Endothelial cell of umbilical vein (primary cell): ENCODE measurements around the gene RNF175. TPM values are rescaled to one million over a fixed set of nuclear protein-coding genes. Genes with fewer than 3 reads are reported as not detected.
A peak's percentile ranks its signal among the peaks of the same experiment; 100 is the strongest.

Experiments used
- BruUV-seq: library from RNA; stranded (reverse); fragments of 400-500 nt; replicated peaks from 2 replicates; lab custom pipeline; 2021; lab: Mats Ljungman, UMichigan
- CTCF ChIA-PET: fragments of 300-600, 350-600 bp; sonication (Branson Sonifier 250); formaldehyde crosslinking; loops from one replicate; lab custom pipeline; 2021; ENCODE audit warnings: antibody characterized with exemption, inconsistent platforms; lab: Charles Lee
- POLR2A ChIA-PET: fragments of 300-600, 350-600 bp; sonication (Branson Sonifier 250); formaldehyde crosslinking; loops from one replicate; lab custom pipeline; 2021; ENCODE audit warnings: antibody characterized with exemption, inconsistent platforms; lab: Charles Lee
- DNase-seq: peaks from one replicate; pipeline ENCODE4 v3.0.0-alpha.2; 2011; ENCODE audit warnings: low read depth, low spot score
- FAIRE-seq: peaks from 2 replicates; lab custom pipeline; 2011; peaks lifted over from hg19 to GRCh38; lab: Jason Lieb, UNC
- H2AFZ ChIP-seq: 2 replicates; pipeline ENCODE4 v1.6.0; 2012; ENCODE audit warnings: low read depth, low read length, control low read depth, inconsistent platforms
- H3K27ac ChIP-seq: 2 replicates; pipeline ENCODE4 v1.5.1; 2011; ENCODE audit warnings: low read depth, mild to moderate bottlenecking, control low read depth, low read length, moderate library complexity; ENCODE audit not compliant: insufficient read depth
- H3K27me3 ChIP-seq, 2 experiments: 2 replicates each; pipeline versions ENCODE4 v1.6.0 to v1.6.1; 2011; ENCODE audit warnings: low read length in 2 of 2, mixed read lengths in 1 of 2; ENCODE audit not compliant: control insufficient read depth in 2 of 2, insufficient read depth in 2 of 2
- H3K36me3 ChIP-seq, 2 experiments: 2 replicates in 1 of 2; 3 replicates in 1 of 2; pipeline ENCODE4 v1.5.1; 2011; ENCODE audit warnings: low read length in 2 of 2, mild to moderate bottlenecking in 1 of 2, moderate library complexity in 1 of 2; ENCODE audit not compliant: control insufficient read depth in 2 of 2, insufficient read depth in 2 of 2; ENCODE audit errors: extremely low read depth in 1 of 2
- H3K4me1 ChIP-seq: 3 replicates; pipeline ENCODE4 v1.5.1; 2011; ENCODE audit warnings: mild to moderate bottlenecking, low read length; ENCODE audit not compliant: control insufficient read depth, insufficient read depth; ENCODE audit errors: extremely low read depth
- H3K4me2 ChIP-seq: 2 replicates; pipeline ENCODE4 v1.6.1; 2011; ENCODE audit warnings: low read length, control low read depth, mixed read lengths; ENCODE audit not compliant: insufficient read depth
- H3K4me3 ChIP-seq, 3 experiments: fragments of 200-600 bp in 1 of 3; sonication (generic), shearing (Covaris generic) in 1 of 3; replicated peaks in 1 of 3; 2 replicates each; pipeline ENCODE4 v1.5.1; 2011 to 2016; ENCODE audit warnings: control low read depth in 3 of 3, low read length in 3 of 3, mild to moderate bottlenecking in 2 of 3, inconsistent platforms in 1 of 3, low read depth in 1 of 3, moderate library complexity in 1 of 3; ENCODE audit not compliant: insufficient read depth in 1 of 3
- H3K79me2 ChIP-seq: 2 replicates; pipeline ENCODE4 v1.6.0; 2012; ENCODE audit warnings: low read length, inconsistent platforms; ENCODE audit not compliant: control insufficient read depth, insufficient read depth
- H3K9ac ChIP-seq: replicated peaks from 2 replicates; pipeline ENCODE3; 2011; ENCODE audit warnings: low read length, control low read depth; ENCODE audit not compliant: insufficient read depth; ENCODE audit errors: extremely low read depth
- H3K9me1 ChIP-seq: replicated peaks from 3 replicates; pipeline ENCODE4 v1.6.0; 2011; ENCODE audit warnings: mild to moderate bottlenecking, low read length; ENCODE audit not compliant: control insufficient read depth, insufficient read depth; ENCODE audit errors: extremely low read depth
- H3K9me3 ChIP-seq: replicated peaks from 2 replicates; pipeline ENCODE4 v1.5.1; 2012; ENCODE audit warnings: low read length, inconsistent platforms; ENCODE audit not compliant: control insufficient read depth, insufficient read depth
- H4K20me1 ChIP-seq: replicated peaks from 2 replicates; pipeline ENCODE3; 2011; ENCODE audit warnings: mild to moderate bottlenecking, low read length; ENCODE audit not compliant: control insufficient read depth, insufficient read depth; ENCODE audit errors: extremely low read depth
- CTCF ChIP-seq, 2 donors: IDR thresholded peaks; 1 replicate in 1 of 2; 2 replicates in 1 of 2; pipeline ENCODE4 v1.5.1; 2011; ENCODE audit warnings: low read length in 2 of 2, mild to moderate bottlenecking in 2 of 2, moderate library complexity in 2 of 2, control low read depth in 1 of 2, inconsistent platforms in 1 of 2, low read depth in 1 of 2; ENCODE audit not compliant: insufficient read depth in 1 of 2; ENCODE audit errors: extremely low read depth in 1 of 2
- EZH2 ChIP-seq: IDR thresholded peaks from 2 replicates; pipeline ENCODE4 v1.6.1; 2012; ENCODE audit warnings: borderline replicate concordance, low read depth, mild to moderate bottlenecking, moderate library complexity, low read length, inconsistent platforms; ENCODE audit not compliant: severe bottlenecking
- JUN ChIP-seq: IDR thresholded peaks from 2 replicates; pipeline ENCODE4 v1.6.1; 2011; ENCODE audit warnings: borderline replicate concordance, low read depth; ENCODE audit not compliant: insufficient read length, insufficient read depth
- dilution Hi-C: fragments of 300-500 bp; cut with MboI; formaldehyde crosslinking; loops from one replicate; pipeline ENCODE4 v1.15.0; 2019; ENCODE audit warnings: low sequenced_read_pairs; ENCODE audit not compliant: extremely low pct_ligation_motif_present
- intact Hi-C: fragments of 100-400 bp; cut with micrococcal nuclease; formaldehyde crosslinking; loops from one replicate; pipeline ENCODE4 v1.10.0; 2022
- polyA plus RNA-seq, 4 experiments: library from polyadenylated mRNA; depleted of rRNA in 3 of 4; stranded (reverse) in 3 of 4; unstranded in 1 of 4; fragments of >200 nt; gene quantifications; 2 replicates each; pipeline versions ENCODE4 v1.2.1 to v1.2.3, GENCODE V29; 2011 to 2012; ENCODE audit warnings: missing spikeins in 1 of 4
- total RNA-seq: library from RNA; stranded (reverse); gene quantifications from 2 replicates; pipeline ENCODE4 v1.2.3, GENCODE V29; 2021

The RNF175 gene
- total and polyA plus RNA-seq, 2 donors (not counting 3 experiments of a cell fraction or from before 2014, with no cell fraction given): not detected

- Histone ChIP-seq H3K79me2 (no peaks in the 10 kb centered on the region), H3K9ac (no peak overlapping the region), H3K4me1 (peaks cover 12% of the 10 kb centered on the region), H4K20me1 (no peaks in the 10 kb centered on the region), H2AFZ (peak overlapping the region; percentile 40), H3K27me3 (peaks cover 66 to 88% of the 10 kb centered on the region in 2 experiments), H3K4me2 (peak overlapping the region; percentile 30), H3K36me3 (no peaks in the 10 kb centered on the region), H3K9me3 (no peaks in the 10 kb centered on the region), H3K9me1 (no peaks in the 10 kb centered on the region), H3K27ac (no peak overlapping the region), H3K4me3 (peak overlapping the region in 1 of 3 experiments; percentile 23)
- TF ChIP-seq JUN (peak; percentile 13), CTCF (IDR thresholded peaks at IDR 0.05; ENCODE audit: extremely low read depth in 1 of 2, insufficient read depth in 1 of 2, low read depth in 1 of 2, low read length in 2 of 2) (peak in 1 of 2 donors; percentile 29), EZH2 (no peak)
- dilution Hi-C loops: no loop called here
- no peak for FAIRE-seq
- DNase-seq: no peak
- ChIA-PET POLR2A (no interaction called here), CTCF (interaction anchor here (1.5 kb wide), 1 partner anchor 42 kb away, joined by 6 read pairs; no protein-coding TSS in a partner anchor)
- BruUV-seq: no TSS peak
- intact Hi-C loops: no loop called here
Observed at GRCh38 chr4:153791746-153792617, 32.2 kb upstream of the RNF175 start.
